ENCODE results near the gene CCBE1.
A peak's percentile ranks its signal among the peaks of the same experiment; 100 is the strongest.

The CCBE1 gene

GRCh38 chr18:59484561-59485328 is 212.5 kb downstream of the CCBE1 start:
- no peak for DNase-seq (ENCODE audit: extremely low read depth, low read depth)
- no peak for TF ChIP-seq CTCF (IDR thresholded peaks at IDR 0.05; ENCODE audit: low read depth, low read length, missing control alignments)
- H3K4me3 ChIP-seq (replicated peaks; ENCODE audit: low read depth, low read length), result no peak overlapping the region

DNA sequence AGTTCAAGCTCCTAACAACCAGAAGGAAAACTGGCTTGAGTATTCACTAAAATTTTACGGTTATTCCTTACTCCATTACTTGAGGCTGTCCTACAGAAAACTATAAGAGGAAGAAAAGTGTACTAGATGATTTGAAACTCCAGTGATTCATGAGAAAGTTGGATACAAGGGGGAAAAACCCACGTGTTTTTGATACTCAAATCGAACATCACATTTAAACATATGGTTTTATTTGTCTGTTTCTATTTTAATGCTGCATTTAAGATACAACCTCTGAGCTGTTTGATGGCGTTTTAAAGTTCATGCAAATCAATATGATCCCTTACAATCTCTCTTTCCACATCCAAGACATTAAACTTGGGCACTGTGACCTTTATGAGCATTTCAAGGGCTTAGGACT is 213.1 kb downstream of the CCBE1 start:
- TF ChIP-seq CTCF (IDR thresholded peaks at IDR 0.05; ENCODE audit: low read depth, low read length, missing control alignments), result no peak
- no peak overlapping the region for H3K4me3 ChIP-seq (replicated peaks; ENCODE audit: low read depth, low read length)
- DNase-seq (ENCODE audit: extremely low read depth, low read depth), result no peak

GRCh38 chr18:59481436-59481835 is 215.8 kb downstream of the CCBE1 start:
- H3K4me3 ChIP-seq (replicated peaks; ENCODE audit: low read depth, low read length), result no peak overlapping the region
- TF ChIP-seq CTCF (IDR thresholded peaks at IDR 0.05; ENCODE audit: low read depth, low read length, missing control alignments), result no peak
- no peak for DNase-seq (ENCODE audit: extremely low read depth, low read depth)

GRCh38 chr18:59479776-59480175 is 217.4 kb downstream of the CCBE1 start:
- H3K4me3 ChIP-seq (replicated peaks; ENCODE audit: low read depth, low read length), result no peak overlapping the region
- no peak for DNase-seq (ENCODE audit: extremely low read depth, low read depth)
- no peak for TF ChIP-seq CTCF (IDR thresholded peaks at IDR 0.05; ENCODE audit: low read depth, low read length, missing control alignments)

- DNase-seq (ENCODE audit: extremely low read depth, low read depth), result peak; percentile 56
Measured at GRCh38 chr18:59478591-59478990, 218.6 kb downstream of the CCBE1 start.

GRCh38 chr18:59477849-59478248 is 219.4 kb downstream of the CCBE1 start:
- no peak overlapping the region for H3K4me3 ChIP-seq (replicated peaks; ENCODE audit: low read depth, low read length)
- TF ChIP-seq CTCF (IDR thresholded peaks at IDR 0.05; ENCODE audit: low read depth, low read length, missing control alignments), result no peak
- no peak for DNase-seq (ENCODE audit: extremely low read depth, low read depth)

More at GRCh38 chr18:59478591-59478990, 218.6 kb downstream of the CCBE1 start:
- no peak overlapping the region for H3K4me3 ChIP-seq (replicated peaks; ENCODE audit: low read depth, low read length)
- no peak for TF ChIP-seq CTCF (IDR thresholded peaks at IDR 0.05; ENCODE audit: low read depth, low read length, missing control alignments)

All from HFF-Myc (cell line).